ENCODE data around the gene KLHL29. TPM values are rescaled to one million over a fixed set of nuclear protein-coding genes. Genes with fewer than 3 reads are reported as not detected.

The KLHL29 gene
- total RNA-seq, 1 donor from 2014 or later, result 8.0 TPM

DNA sequence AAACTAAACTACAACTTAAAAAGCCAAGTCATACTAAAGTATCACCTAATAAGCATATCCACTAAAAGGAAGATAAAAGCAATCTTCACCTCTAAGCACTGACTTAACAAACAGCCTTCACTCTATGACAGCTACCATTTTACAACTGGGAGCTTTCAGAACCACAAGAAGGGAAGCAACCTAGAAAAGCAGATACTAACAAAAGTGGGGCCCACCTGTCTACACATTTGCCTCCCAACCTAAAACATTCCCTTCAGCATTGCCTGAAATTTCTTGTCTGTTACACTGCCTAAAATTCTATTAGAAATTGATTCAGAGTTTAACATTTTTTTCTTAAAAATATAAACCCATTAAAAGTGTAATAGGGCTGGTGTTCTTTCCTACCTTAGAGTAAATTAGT, 370.0 kb downstream of the KLHL29 start:
- Mint-ChIP-seq H3K4me1 (ENCODE audit: low read depth) (peaks cover 28% of the 10 kb centered on the region), H3K4me3 (ENCODE audit: unreplicated experiment) (no peak overlapping the region), H3K27ac (ENCODE audit: unreplicated experiment) (no peak overlapping the region), H3K27me3 (ENCODE audit: low read depth) (no peaks in the 10 kb centered on the region), H3K9me3 (ENCODE audit: low read depth) (no peaks in the 10 kb centered on the region), H3K36me3 (ENCODE audit: low read depth) (peaks cover 27% of the 10 kb centered on the region)
- TF ChIP-seq, protein P1, sequence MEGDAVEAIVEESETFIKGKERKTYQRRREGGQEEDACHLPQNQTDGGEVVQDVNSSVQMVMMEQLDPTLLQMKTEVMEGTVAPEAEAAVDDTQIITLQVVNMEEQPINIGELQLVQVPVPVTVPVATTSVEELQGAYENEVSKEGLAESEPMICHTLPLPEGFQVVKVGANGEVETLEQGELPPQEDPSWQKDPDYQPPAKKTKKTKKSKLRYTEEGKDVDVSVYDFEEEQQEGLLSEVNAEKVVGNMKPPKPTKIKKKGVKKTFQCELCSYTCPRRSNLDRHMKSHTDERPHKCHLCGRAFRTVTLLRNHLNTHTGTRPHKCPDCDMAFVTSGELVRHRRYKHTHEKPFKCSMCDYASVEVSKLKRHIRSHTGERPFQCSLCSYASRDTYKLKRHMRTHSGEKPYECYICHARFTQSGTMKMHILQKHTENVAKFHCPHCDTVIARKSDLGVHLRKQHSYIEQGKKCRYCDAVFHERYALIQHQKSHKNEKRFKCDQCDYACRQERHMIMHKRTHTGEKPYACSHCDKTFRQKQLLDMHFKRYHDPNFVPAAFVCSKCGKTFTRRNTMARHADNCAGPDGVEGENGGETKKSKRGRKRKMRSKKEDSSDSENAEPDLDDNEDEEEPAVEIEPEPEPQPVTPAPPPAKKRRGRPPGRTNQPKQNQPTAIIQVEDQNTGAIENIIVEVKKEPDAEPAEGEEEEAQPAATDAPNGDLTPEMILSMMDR (IDR thresholded peaks at IDR 0.05), result no peak
- no peak for DNase-seq (ENCODE audit: low spot score)

DNA sequence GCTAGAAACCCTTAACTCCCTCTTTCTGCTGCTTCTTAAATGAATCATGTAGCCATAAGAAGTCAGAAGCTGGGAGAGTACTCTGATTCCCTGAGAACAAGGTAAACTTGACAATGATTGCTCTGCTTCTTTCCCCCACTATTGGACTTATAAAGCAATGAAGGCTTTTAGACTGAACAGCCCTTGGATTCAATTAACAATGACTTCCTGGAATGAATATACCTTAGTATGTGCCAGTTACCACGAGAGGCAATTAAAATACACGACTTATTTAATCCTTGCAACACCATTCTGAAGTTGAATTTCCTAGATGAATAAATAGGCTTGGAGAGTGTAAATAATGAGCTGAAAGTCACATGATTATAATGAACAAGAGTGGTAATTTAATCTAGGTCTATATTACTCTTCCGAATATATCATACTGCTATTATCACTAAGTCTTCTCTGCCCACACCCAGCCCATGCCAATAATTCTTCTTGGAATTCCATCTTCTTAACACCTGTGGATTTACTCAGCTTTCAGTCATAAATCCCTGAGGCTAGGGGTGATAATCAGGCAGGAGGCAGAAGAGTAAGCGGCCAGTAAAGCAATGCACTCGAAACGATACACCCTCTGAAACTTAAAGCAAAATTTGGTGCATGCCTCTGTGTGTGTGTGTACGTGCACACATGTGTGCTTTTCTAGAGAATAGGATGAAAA, 371.8 kb downstream of the KLHL29 start:
- Mint-ChIP-seq H3K27me3 (ENCODE audit: low read depth) (no peaks in the 10 kb centered on the region), H3K27ac (ENCODE audit: unreplicated experiment) (no peak overlapping the region), H3K4me3 (ENCODE audit: unreplicated experiment) (no peak overlapping the region), H3K9me3 (ENCODE audit: low read depth) (no peaks in the 10 kb centered on the region), H3K4me1 (ENCODE audit: low read depth) (peaks cover 34% of the 10 kb centered on the region), H3K36me3 (ENCODE audit: low read depth) (peaks cover 21% of the 10 kb centered on the region)
- DNase-seq (ENCODE audit: low spot score), result no peak
- TF ChIP-seq, protein P1 (IDR thresholded peaks at IDR 0.05), result no peak

DNA sequence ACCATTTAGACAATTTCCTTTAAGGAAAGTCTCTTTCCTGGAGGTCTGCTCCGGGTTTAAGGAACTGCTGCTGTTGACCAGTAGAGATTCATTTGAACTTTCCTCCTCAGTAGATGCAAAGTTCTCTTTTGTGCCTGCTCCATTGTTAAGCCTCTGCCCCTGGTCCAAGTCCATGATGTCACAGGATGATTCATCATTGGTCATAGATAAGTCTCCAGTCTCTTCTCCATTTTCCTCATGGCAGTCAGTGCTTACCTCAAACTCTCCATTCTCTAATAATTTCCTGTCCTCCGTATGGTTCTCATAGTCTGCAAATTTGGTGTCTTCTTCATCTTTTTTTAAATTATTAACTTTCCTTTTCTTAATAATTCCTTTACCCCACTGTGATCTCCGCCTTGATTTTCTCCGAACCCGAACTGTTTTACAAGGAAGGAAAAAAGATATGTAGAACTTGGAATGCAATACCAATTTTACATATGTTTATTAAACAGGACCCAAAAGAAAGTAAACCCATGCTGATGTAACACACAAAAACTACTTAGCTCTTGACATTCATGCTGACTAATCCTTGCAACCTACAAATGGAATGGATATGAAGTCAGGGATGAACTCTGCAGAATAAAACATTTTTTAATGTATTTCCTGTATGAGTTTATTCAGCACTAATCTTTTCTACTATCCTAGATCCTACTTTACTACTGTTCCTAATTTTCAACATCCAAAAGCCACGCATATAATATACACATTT, 372.9 kb downstream of the KLHL29 start:
- TF ChIP-seq, protein P1 (IDR thresholded peaks at IDR 0.05), result no peak
- no peak for DNase-seq (ENCODE audit: low spot score)
- Mint-ChIP-seq H3K4me1 (ENCODE audit: low read depth) (peaks cover 34% of the 10 kb centered on the region), H3K9me3 (ENCODE audit: low read depth) (no peaks in the 10 kb centered on the region), H3K27ac (ENCODE audit: unreplicated experiment) (peak overlapping the region; percentile 93), H3K27me3 (ENCODE audit: low read depth) (no peaks in the 10 kb centered on the region), H3K36me3 (ENCODE audit: low read depth) (peaks cover 20% of the 10 kb centered on the region), H3K4me3 (ENCODE audit: unreplicated experiment) (no peak overlapping the region)

Data from chondrocyte (in vitro differentiated cells).